Measurements from ENCODE around the gene PON1.

The PON1 gene

GRCh38 chr7:95303013-95303905 lies 21.1 kb downstream of the PON1 start:
- no peak overlapping the region for H3K27ac ChIP-seq
- no peaks in the 10 kb centered on the region for H3K9me3 ChIP-seq (ENCODE audit: severe bottlenecking)
- H3K4me3 ChIP-seq (ENCODE audit: low read depth, low read length): no peak overlapping the region
- no peaks in the 10 kb centered on the region for H3K27me3 ChIP-seq (ENCODE audit: insufficient read depth, low read depth, severe bottlenecking)
- TF ChIP-seq, protein P1, sequence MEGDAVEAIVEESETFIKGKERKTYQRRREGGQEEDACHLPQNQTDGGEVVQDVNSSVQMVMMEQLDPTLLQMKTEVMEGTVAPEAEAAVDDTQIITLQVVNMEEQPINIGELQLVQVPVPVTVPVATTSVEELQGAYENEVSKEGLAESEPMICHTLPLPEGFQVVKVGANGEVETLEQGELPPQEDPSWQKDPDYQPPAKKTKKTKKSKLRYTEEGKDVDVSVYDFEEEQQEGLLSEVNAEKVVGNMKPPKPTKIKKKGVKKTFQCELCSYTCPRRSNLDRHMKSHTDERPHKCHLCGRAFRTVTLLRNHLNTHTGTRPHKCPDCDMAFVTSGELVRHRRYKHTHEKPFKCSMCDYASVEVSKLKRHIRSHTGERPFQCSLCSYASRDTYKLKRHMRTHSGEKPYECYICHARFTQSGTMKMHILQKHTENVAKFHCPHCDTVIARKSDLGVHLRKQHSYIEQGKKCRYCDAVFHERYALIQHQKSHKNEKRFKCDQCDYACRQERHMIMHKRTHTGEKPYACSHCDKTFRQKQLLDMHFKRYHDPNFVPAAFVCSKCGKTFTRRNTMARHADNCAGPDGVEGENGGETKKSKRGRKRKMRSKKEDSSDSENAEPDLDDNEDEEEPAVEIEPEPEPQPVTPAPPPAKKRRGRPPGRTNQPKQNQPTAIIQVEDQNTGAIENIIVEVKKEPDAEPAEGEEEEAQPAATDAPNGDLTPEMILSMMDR (IDR thresholded peaks at IDR 0.05; ENCODE audit: low read depth, low read length): no peak
- H3K36me3 ChIP-seq: no peaks in the 10 kb centered on the region
- peak; percentile 9 for DNase-seq

GRCh38 chr7:95298091-95298490 lies 26.2 kb downstream of the PON1 start:
- Histone ChIP-seq H3K4me3 (ENCODE audit: low read depth, low read length) (no peak overlapping the region), H3K9me3 (ENCODE audit: severe bottlenecking) (no peaks in the 10 kb centered on the region), H3K27ac (no peak overlapping the region), H3K36me3 (no peaks in the 10 kb centered on the region), H3K27me3 (ENCODE audit: insufficient read depth, low read depth, severe bottlenecking) (no peaks in the 10 kb centered on the region)
- DNase-seq: no peak
- TF ChIP-seq, protein P1 (IDR thresholded peaks at IDR 0.05; ENCODE audit: low read depth, low read length): no peak

GRCh38 chr7:95297041-95297440 lies 27.3 kb downstream of the PON1 start:
- H3K4me3 ChIP-seq (ENCODE audit: low read depth, low read length): no peak overlapping the region
- H3K36me3 ChIP-seq: no peaks in the 10 kb centered on the region
- H3K27me3 ChIP-seq (ENCODE audit: insufficient read depth, low read depth, severe bottlenecking): no peaks in the 10 kb centered on the region
- no peaks in the 10 kb centered on the region for H3K9me3 ChIP-seq (ENCODE audit: severe bottlenecking)
- TF ChIP-seq, protein P1 (IDR thresholded peaks at IDR 0.05; ENCODE audit: low read depth, low read length): no peak
- no peak overlapping the region for H3K27ac ChIP-seq
- DNase-seq: no peak

DNA sequence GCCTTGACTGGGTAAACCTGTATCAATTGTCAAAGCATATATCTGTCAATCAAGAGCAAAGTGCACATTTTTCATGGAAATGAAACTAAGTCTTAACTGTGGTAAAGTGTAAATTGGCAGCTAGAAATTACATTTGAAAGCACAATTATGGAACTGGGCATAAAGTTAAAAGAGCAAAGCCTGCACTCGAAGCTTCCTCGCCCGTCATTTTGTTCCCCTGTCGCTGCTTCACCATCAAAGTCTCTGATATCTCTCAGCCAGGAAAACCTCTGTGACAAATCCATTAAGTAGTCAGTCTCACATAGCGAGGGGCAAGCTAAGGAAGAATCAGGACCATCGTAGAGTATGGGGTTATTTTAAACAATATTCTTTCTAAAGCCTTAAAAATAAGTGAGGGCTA lies 27.9 kb downstream of the PON1 start:
- H3K36me3 ChIP-seq: no peaks in the 10 kb centered on the region
- no peak for DNase-seq
- no peaks in the 10 kb centered on the region for H3K9me3 ChIP-seq (ENCODE audit: severe bottlenecking)
- no peak overlapping the region for H3K4me3 ChIP-seq (ENCODE audit: low read depth, low read length)
- no peak overlapping the region for H3K27ac ChIP-seq
- H3K27me3 ChIP-seq (ENCODE audit: insufficient read depth, low read depth, severe bottlenecking): no peaks in the 10 kb centered on the region
- TF ChIP-seq, protein P1 (IDR thresholded peaks at IDR 0.05; ENCODE audit: low read depth, low read length): no peak

GRCh38 chr7:95295397-95295796 lies 28.9 kb downstream of the PON1 start:
- no peak overlapping the region for H3K4me3 ChIP-seq (ENCODE audit: low read depth, low read length)
- H3K27ac ChIP-seq: no peak overlapping the region
- H3K9me3 ChIP-seq (ENCODE audit: severe bottlenecking): no peaks in the 10 kb centered on the region
- no peak for DNase-seq
- TF ChIP-seq, protein P1 (IDR thresholded peaks at IDR 0.05; ENCODE audit: low read depth, low read length): no peak
- peaks cover 4% of the 10 kb centered on the region; the same call in 1 of the 2 replicates for H3K36me3 ChIP-seq
- H3K27me3 ChIP-seq (ENCODE audit: insufficient read depth, low read depth, severe bottlenecking): no peaks in the 10 kb centered on the region

All from WERI-Rb-1 (cell line).